ENCODE measurements around the gene C12orf75. TPM values are rescaled to one million over a fixed set of nuclear protein-coding genes. Genes with fewer than 3 reads are reported as not detected.

The C12orf75 gene
- total and polyA plus RNA-seq, 2 of the 13 experiments (the other 11 are each of a cell fraction or from before 2014, with no cell fraction given), result 16.1 to 19.8 TPM

DNA sequence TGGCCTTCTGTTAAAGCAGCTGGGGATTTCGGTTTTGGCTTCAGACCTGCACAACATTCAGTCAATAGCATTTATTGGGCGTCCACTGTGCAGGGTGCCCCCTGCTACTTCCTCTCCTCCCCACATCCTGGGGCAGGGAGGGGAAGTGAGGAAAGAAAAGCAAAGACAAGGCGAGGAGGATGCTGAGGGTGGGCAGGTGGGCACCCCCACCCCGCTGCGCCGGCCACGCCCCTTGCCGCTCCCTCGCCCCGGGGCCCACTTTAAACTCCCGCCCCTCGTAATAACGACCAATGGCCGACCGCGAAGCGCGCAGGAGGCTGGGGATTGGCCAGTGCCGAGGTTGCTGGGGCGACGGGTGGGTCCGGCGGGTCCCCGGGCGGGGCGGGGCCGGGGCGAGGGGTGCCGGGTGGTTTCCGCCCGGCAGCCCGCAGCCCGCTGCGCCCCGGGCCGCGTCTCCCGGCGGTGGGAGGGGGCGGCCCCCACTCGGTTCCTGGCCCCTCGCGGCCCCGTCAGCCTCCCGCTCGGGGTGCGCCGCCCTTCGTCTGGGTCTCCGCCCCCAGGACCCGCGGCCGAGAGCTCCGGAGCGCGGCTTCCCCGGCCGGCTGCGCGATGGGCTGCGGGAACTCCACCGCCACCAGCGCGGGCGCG is at the start of gene C12orf75 (continued):
- TF ChIP-seq, protein P1, sequence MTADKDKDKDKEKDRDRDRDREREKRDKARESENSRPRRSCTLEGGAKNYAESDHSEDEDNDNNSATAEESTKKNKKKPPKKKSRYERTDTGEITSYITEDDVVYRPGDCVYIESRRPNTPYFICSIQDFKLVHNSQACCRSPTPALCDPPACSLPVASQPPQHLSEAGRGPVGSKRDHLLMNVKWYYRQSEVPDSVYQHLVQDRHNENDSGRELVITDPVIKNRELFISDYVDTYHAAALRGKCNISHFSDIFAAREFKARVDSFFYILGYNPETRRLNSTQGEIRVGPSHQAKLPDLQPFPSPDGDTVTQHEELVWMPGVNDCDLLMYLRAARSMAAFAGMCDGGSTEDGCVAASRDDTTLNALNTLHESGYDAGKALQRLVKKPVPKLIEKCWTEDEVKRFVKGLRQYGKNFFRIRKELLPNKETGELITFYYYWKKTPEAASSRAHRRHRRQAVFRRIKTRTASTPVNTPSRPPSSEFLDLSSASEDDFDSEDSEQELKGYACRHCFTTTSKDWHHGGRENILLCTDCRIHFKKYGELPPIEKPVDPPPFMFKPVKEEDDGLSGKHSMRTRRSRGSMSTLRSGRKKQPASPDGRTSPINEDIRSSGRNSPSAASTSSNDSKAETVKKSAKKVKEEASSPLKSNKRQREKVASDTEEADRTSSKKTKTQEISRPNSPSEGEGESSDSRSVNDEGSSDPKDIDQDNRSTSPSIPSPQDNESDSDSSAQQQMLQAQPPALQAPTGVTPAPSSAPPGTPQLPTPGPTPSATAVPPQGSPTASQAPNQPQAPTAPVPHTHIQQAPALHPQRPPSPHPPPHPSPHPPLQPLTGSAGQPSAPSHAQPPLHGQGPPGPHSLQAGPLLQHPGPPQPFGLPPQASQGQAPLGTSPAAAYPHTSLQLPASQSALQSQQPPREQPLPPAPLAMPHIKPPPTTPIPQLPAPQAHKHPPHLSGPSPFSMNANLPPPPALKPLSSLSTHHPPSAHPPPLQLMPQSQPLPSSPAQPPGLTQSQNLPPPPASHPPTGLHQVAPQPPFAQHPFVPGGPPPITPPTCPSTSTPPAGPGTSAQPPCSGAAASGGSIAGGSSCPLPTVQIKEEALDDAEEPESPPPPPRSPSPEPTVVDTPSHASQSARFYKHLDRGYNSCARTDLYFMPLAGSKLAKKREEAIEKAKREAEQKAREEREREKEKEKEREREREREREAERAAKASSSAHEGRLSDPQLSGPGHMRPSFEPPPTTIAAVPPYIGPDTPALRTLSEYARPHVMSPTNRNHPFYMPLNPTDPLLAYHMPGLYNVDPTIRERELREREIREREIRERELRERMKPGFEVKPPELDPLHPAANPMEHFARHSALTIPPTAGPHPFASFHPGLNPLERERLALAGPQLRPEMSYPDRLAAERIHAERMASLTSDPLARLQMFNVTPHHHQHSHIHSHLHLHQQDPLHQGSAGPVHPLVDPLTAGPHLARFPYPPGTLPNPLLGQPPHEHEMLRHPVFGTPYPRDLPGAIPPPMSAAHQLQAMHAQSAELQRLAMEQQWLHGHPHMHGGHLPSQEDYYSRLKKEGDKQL (CRISPR knock-in tag; IDR thresholded peaks at IDR 0.05; ENCODE audit: low read depth), result no peak
- no peak for TF ChIP-seq ZFP36L2 (CRISPR knock-in tag; IDR thresholded peaks at IDR 0.05)
- no peak for TF ChIP-seq BRCA1 (CRISPR knock-in tag; IDR thresholded peaks at IDR 0.05)
- no peak for TF ChIP-seq KAT8 (CRISPR knock-in tag; IDR thresholded peaks at IDR 0.05)
- TF ChIP-seq CBX1 (IDR thresholded peaks at IDR 0.05; ENCODE audit: low read depth), result no peak
- TF ChIP-seq KAT7 (CRISPR knock-in tag; IDR thresholded peaks at IDR 0.05; ENCODE audit: borderline replicate concordance), result no peak
- TF ChIP-seq, protein P2, sequence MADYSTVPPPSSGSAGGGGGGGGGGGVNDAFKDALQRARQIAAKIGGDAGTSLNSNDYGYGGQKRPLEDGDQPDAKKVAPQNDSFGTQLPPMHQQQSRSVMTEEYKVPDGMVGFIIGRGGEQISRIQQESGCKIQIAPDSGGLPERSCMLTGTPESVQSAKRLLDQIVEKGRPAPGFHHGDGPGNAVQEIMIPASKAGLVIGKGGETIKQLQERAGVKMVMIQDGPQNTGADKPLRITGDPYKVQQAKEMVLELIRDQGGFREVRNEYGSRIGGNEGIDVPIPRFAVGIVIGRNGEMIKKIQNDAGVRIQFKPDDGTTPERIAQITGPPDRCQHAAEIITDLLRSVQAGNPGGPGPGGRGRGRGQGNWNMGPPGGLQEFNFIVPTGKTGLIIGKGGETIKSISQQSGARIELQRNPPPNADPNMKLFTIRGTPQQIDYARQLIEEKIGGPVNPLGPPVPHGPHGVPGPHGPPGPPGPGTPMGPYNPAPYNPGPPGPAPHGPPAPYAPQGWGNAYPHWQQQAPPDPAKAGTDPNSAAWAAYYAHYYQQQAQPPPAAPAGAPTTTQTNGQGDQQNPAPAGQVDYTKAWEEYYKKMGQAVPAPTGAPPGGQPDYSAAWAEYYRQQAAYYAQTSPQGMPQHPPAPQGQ (CRISPR knock-in tag; IDR thresholded peaks at IDR 0.05; ENCODE audit: borderline replicate concordance), result no peak
- no peak for TF ChIP-seq CC2D1A (CRISPR knock-in tag; IDR thresholded peaks at IDR 0.05)
- TF ChIP-seq, protein P3, sequence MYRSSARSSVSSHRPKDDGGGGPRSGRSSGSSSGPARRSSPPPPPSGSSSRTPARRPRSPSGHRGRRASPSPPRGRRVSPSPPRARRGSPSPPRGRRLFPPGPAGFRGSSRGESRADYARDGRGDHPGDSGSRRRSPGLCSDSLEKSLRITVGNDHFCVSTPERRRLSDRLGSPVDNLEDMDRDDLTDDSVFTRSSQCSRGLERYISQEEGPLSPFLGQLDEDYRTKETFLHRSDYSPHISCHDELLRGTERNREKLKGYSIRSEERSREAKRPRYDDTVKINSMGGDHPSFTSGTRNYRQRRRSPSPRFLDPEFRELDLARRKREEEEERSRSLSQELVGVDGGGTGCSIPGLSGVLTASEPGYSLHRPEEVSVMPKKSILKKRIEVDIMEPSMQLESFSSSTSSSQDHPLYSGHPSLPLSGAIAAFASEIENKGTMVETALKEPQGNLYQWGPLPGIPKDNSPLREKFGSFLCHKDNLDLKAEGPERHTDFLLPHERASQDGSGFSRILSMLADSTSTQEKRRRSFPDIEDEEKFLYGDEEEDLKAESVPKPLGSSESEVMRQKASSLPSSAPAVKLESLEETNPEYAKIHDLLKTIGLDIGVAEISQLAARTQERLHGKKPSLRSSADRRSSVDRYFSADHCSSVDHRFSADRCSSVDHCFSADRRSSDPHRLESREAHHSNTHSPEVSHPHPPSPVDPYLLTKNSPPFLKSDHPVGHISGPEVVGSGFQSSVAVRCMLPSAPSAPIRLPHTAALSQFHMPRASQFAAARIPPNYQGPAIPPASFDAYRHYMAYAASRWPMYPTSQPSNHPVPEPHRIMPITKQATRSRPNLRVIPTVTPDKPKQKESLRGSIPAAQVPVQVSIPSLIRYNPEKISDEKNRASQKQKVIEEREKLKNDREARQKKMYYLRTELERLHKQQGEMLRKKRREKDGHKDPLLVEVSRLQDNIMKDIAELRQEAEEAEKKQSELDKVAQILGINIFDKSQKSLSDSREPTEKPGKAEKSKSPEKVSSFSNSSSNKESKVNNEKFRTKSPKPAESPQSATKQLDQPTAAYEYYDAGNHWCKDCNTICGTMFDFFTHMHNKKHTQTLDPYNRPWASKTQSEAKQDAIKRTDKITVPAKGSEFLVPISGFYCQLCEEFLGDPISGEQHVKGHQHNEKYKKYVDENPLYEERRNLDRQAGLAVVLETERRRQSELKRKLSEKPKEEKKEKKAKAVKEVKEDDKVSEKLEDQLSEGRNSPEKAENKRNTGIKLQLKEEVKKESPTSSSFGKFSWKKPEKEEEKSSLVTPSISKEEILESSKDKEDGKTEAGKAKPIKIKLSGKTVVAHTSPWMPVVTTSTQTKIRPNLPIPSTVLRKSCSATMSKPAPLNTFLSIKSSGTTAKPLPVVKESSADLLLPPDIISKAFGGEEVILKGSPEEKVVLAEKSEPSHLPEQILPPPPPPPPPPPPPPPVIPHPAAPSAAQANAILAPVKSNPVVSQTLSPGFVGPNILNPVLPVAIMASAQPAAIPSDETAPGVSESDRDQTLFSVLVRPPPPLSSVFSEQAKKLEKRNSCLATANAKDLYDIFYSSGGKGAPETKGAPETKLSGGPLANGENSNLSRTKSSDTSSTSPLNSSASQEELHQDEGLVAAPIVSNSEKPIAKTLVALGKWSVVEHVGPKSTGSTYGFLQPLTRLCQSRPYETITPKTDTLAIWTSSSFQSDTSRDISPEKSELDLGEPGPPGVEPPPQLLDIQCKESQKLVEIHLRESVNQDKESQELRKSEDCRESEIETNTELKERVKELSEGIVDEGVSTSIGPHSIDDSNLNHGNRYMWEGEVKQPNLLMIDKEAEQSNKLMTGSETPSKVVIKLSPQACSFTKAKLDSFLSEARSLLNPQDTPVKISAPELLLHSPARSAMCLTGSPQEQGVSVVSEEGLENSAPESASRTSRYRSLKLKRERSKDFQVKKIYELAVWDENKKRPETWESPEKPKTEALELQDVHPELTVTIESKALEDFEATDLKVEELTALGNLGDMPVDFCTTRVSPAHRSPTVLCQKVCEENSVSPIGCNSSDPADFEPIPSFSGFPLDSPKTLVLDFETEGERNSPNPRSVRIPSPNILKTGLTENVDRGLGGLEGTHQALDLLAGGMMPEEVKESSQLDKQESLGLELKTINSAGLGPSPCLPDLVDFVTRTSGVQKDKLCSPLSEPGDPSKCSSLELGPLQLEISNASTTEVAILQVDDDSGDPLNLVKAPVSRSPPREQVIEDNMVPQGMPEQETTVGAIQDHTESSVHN (CRISPR knock-in tag; IDR thresholded peaks at IDR 0.05), result no peak
- TF ChIP-seq GABPB1 (CRISPR knock-in tag; IDR thresholded peaks at IDR 0.05), result peak; percentile 55; the same call in 1 of the 2 replicates
- no peak for TF ChIP-seq FOXM1 (CRISPR knock-in tag; IDR thresholded peaks at IDR 0.05)
- no peak for TF ChIP-seq ZNF121 (CRISPR knock-in tag; IDR thresholded peaks at IDR 0.05)
- TF ChIP-seq, protein P4, sequence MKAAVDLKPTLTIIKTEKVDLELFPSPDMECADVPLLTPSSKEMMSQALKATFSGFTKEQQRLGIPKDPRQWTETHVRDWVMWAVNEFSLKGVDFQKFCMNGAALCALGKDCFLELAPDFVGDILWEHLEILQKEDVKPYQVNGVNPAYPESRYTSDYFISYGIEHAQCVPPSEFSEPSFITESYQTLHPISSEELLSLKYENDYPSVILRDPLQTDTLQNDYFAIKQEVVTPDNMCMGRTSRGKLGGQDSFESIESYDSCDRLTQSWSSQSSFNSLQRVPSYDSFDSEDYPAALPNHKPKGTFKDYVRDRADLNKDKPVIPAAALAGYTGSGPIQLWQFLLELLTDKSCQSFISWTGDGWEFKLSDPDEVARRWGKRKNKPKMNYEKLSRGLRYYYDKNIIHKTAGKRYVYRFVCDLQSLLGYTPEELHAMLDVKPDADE (CRISPR knock-in tag; IDR thresholded peaks at IDR 0.05), result no peak

Data from HepG2 (cell line).